Mammary epithelial cell (primary cell): ENCODE data around the gene GNB4.

Experiments
- CTCF ChIP-seq, 2 donors: IDR thresholded peaks in 1 of 2; conservative IDR thresholded peaks in 1 of 2; 2 replicates each; pipeline ENCODE4 v1.5.1; 2011 to 2012; ENCODE audit warnings: inconsistent platforms in 2 of 2, low read length in 2 of 2, mild to moderate bottlenecking in 2 of 2, control low read depth in 1 of 2, low read depth in 1 of 2; ENCODE audit not compliant: insufficient read depth in 1 of 2; ENCODE audit errors: extremely low read depth in 1 of 2
- EZH2 ChIP-seq: IDR thresholded peaks from 2 replicates; pipeline ENCODE4 v1.6.1; 2012; ENCODE audit warnings: low read length, inconsistent platforms, borderline replicate concordance

GRCh38 chr3:179495483-179495882 is 44.2 kb upstream of the GNB4 start:
- TF ChIP-seq CTCF (conservative IDR thresholded peaks at IDR 0.05 in 1 of 2, IDR thresholded peaks at IDR 0.05 in 1 of 2; ENCODE audit: extremely low read depth in 1 of 2, insufficient read depth in 1 of 2, low read depth in 1 of 2, low read length in 2 of 2): no peak
- TF ChIP-seq EZH2: no peak
